Activated T-helper 1 cell treated with Interleukin-2 at 50 U/mL for 16 hours (primary cell): Measurements from ENCODE around the gene SPOP.

Experiments used
- DNase-seq: peaks from one replicate; pipeline ENCODE4 v3.0.0-alpha.2; 2020; ENCODE audit warnings: low read depth

The SPOP gene

DNA sequence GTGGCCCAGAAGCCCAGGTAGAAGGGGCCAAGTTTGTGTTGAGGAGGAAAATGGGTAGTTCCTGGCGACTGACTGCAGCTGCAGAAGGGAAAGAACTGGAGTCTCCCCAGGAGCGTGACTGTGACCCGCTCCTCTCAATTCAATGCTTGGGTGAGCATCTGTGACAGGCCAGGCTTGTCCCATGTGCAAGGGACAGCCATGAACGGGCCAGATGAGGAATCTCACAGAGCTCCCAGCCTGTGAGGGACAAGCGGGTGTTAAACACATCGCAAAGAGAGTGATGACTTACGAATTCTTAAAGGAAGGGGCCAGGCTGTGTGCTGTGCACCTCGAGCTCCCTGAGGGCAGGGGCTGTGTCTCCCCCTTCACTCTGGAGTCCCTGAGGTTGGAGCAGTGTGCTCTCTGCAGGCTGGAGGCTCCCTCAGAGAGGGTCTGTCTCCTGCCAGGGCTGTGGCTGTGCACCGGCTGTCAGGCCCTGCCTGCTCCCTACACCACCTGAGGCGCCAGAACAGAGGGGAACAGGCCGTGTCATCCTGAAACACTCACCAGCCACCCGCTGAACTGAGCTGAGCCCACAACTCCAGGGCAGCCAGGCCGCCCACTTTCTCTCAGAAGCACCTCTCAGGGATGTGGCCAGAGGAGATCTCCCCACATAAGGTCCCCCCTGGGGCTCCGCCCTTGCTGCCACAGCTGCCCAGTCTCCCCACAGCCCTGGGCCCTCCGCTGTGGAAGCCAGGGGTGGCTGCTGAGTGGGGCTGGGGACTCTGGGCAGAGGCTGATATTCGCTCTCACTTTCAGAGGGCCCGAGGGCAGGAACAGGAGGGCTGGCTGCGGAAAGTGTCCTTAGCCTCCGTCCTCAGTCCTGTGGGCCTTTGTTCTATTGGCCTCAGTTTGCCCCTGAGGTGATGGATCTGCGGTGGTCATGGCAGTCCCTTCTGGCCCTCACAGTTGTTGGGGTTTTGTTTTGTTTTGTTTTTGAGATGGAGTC lies 127.9 kb downstream of the SPOP start:
- no peak for DNase-seq

DNA sequence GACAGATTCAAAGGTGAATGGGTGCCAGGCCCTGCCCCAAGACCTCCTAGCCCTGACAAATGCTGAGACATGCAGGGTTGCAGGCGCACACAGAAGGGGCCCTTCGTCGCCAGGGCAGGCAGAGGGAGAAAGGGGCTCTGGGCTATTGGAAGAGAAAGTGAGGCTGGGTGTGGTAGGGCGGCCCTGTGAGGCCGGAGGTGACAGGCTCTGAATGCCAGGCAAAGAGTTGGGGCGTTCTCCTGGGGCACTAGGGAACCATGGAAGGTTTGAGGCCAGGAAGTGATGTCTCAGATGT lies 128.6 kb downstream of the SPOP start:
- DNase-seq = no peak
